ENCODE data around the gene ADCY5. TPM values are rescaled to one million over a fixed set of nuclear protein-coding genes. Genes with fewer than 3 reads are reported as not detected.

ADCY5 gene
- total RNA-seq, 1 experiment from 2014 or later: 0.24 TPM

- Histone ChIP-seq H3K27me3 (ENCODE audit: insufficient read depth, low read depth) (no peaks in the 10 kb centered on the region), H3K9me2 (ENCODE audit: insufficient read depth) (no peaks in the 10 kb centered on the region), H3K9me3 (ENCODE audit: insufficient read depth, low read depth) (no peaks in the 10 kb centered on the region), H3K4me2 (no peak overlapping the region), H2AFZ (no peak overlapping the region), H3K79me2 (ENCODE audit: low read depth) (no peaks in the 10 kb centered on the region), H3K27ac (no peak overlapping the region), H3K4me1 (replicated peaks; ENCODE audit: insufficient read depth) (no peaks in the 10 kb centered on the region), H4K20me1 (ENCODE audit: insufficient read depth) (no peaks in the 10 kb centered on the region), H3K4me3 (no peak overlapping the region), H3F3A (ENCODE audit: insufficient read depth, low read depth) (no peaks in the 10 kb centered on the region), H3K36me3 (ENCODE audit: low read depth) (no peaks in the 10 kb centered on the region)
- TF ChIP-seq CTCF (conservative IDR thresholded peaks at IDR 0.05) (no peak), EZH2 (IDR thresholded peaks at IDR 0.05; ENCODE audit: low read depth) (no peak)
- BruUV-seq (replicated peaks): no TSS peak
- DNase-seq: no peak
- intact Hi-C loops (cut with micrococcal nuclease; ENCODE audit: unreplicated experiment): no loop called here
- ChIA-PET CTCF (no interaction called here), POLR2A (ENCODE audit: unreplicated experiment) (interaction anchor here (0.7 kb wide), 1 partner anchor 932 kb away, joined by 4 read pairs; no protein-coding TSS in a partner anchor)
Observed at GRCh38 chr3:123347205-123347604, 101.7 kb downstream of the ADCY5 start.

GRCh38 chr3:123346021-123346420 lies 102.9 kb downstream of the ADCY5 start:
- no peaks in the 10 kb centered on the region for H3K79me2 ChIP-seq (ENCODE audit: low read depth)
- H3K4me2 ChIP-seq: no peak overlapping the region
- no peaks in the 10 kb centered on the region for H4K20me1 ChIP-seq (ENCODE audit: insufficient read depth)
- ChIA-PET POLR2A (ENCODE audit: unreplicated experiment) (no interaction called here), CTCF (no interaction called here)
- H2AFZ ChIP-seq: no peak overlapping the region
- no peaks in the 10 kb centered on the region for H3K9me3 ChIP-seq (ENCODE audit: insufficient read depth, low read depth)
- H3K4me1 ChIP-seq (replicated peaks; ENCODE audit: insufficient read depth): no peaks in the 10 kb centered on the region
- no peak for TF ChIP-seq EZH2 (IDR thresholded peaks at IDR 0.05; ENCODE audit: low read depth)
- no peak for TF ChIP-seq CTCF (conservative IDR thresholded peaks at IDR 0.05)
- BruUV-seq (replicated peaks): no TSS peak
- no peak for DNase-seq
- H3K36me3 ChIP-seq (ENCODE audit: low read depth): no peaks in the 10 kb centered on the region
- no peaks in the 10 kb centered on the region for H3K9me2 ChIP-seq (ENCODE audit: insufficient read depth)
- no peaks in the 10 kb centered on the region for H3F3A ChIP-seq (ENCODE audit: insufficient read depth, low read depth)
- intact Hi-C loops (cut with micrococcal nuclease; ENCODE audit: unreplicated experiment): no loop called here
- no peak overlapping the region for H3K4me3 ChIP-seq
- H3K27ac ChIP-seq: no peak overlapping the region
- H3K27me3 ChIP-seq (ENCODE audit: insufficient read depth, low read depth): no peaks in the 10 kb centered on the region

- Histone ChIP-seq H3K27me3 (ENCODE audit: insufficient read depth, low read depth) (no peaks in the 10 kb centered on the region), H3K4me1 (replicated peaks; ENCODE audit: insufficient read depth) (no peaks in the 10 kb centered on the region), H3F3A (ENCODE audit: insufficient read depth, low read depth) (no peaks in the 10 kb centered on the region), H3K4me2 (no peak overlapping the region), H3K27ac (no peak overlapping the region), H3K9me3 (ENCODE audit: insufficient read depth, low read depth) (no peaks in the 10 kb centered on the region), H3K36me3 (ENCODE audit: low read depth) (no peaks in the 10 kb centered on the region), H2AFZ (no peak overlapping the region), H3K4me3 (no peak overlapping the region), H3K79me2 (ENCODE audit: low read depth) (no peaks in the 10 kb centered on the region), H4K20me1 (ENCODE audit: insufficient read depth) (no peaks in the 10 kb centered on the region), H3K9me2 (ENCODE audit: insufficient read depth) (no peaks in the 10 kb centered on the region)
- DNase-seq: no peak
- TF ChIP-seq CTCF (conservative IDR thresholded peaks at IDR 0.05): no peak
- TF ChIP-seq EZH2 (IDR thresholded peaks at IDR 0.05; ENCODE audit: low read depth): no peak
- ChIA-PET CTCF (no interaction called here), POLR2A (ENCODE audit: unreplicated experiment) (no interaction called here)
- BruUV-seq (replicated peaks): no TSS peak
- intact Hi-C loops (cut with micrococcal nuclease; ENCODE audit: unreplicated experiment): no loop called here
Observed at GRCh38 chr3:123344907-123345594, 103.8 kb downstream of the ADCY5 start.
